GM21515 (cell line): ENCODE data around the gene HIGD2B.
"Not testable (repeated sequence)": the region's sequence is repeated elsewhere in the genome, so short reads cannot be mapped to it uniquely, and the experiment has no call there.

Experiments used
- ATAC-seq: cut with Tn5 transposase; IDR thresholded peaks from one replicate; pipeline ENCODE4 v1.9.1; 2021; ENCODE audit not compliant: unreplicated experiment

Gene HIGD2B

GRCh38 chr15:72680931-72681330 lies 5.1 kb downstream of the HIGD2B start:
- ATAC-seq: no peak

- no peak for ATAC-seq
Measured at GRCh38 chr15:72676838-72677237, 9.1 kb downstream of the HIGD2B start.

DNA sequence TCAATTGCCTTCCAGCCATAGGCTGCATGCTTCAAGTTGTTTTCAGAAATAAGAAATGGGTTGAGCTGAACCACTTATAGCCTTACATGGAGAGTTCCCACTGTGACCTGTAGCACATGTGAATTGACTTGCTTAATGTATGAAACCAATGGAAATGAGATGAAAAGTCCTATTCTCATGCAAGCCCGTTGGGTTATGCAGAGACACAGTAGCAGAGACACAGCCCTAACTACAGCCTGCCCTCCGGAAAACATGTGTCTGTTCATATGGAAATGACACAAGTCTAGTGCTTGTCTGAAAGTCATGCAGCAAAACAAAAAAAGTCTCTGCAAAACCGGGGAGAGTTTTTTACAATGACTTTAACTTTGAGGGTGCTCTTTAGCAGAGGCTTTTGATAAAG lies 14.5 kb downstream of the HIGD2B start:
- no peak for ATAC-seq

- peak; percentile 85 for ATAC-seq
Measured at GRCh38 chr15:72670656-72671352, 15.2 kb downstream of the HIGD2B start.

GRCh38 chr15:72669803-72670202 lies 16.2 kb downstream of the HIGD2B start:
- not testable (repeated sequence) for ATAC-seq

GRCh38 chr15:72665706-72666105 lies 20.3 kb downstream of the HIGD2B start:
- ATAC-seq: not testable (repeated sequence)

DNA sequence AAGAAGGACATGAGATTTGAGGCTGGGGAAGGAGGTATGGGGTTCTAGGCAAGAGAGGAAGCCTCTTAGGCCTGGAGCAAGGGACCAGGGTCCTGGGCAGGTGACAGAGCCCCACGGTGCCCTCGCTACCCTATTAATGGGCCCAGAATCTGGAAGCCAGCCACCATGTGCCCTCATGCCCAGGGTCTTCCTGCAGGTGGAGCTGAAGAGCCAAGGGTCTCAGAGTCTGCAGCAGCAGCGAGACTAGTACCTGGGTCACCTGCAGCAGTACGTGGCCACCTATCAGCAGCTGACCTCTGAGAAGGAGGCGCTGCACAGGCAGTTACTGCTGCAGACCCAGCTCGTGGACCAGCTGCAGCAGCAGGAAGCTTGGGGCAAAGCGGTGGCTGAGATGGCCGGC lies 22.1 kb downstream of the HIGD2B start:
- ATAC-seq: not testable (repeated sequence)

DNA sequence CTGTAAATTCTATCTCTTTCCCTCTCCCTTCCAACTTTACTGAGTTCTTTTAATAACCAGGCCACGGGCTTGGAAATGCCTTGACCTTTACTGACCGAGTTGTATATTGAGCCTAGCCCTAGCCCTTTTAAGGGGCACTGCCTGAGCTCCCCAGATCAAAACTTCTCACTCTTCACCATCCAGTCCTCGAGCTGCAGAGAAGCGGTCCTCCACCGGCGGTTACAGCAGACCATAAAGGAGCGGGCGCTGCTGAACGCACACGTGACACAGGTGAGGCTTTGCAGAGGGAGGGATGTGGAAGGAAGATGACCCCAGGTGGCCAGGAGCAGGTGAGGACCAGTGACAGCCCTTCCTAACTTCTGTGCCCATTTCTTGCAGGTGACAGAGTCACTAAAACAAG lies 24.9 kb downstream of the HIGD2B start:
- ATAC-seq: not testable (repeated sequence)

DNA sequence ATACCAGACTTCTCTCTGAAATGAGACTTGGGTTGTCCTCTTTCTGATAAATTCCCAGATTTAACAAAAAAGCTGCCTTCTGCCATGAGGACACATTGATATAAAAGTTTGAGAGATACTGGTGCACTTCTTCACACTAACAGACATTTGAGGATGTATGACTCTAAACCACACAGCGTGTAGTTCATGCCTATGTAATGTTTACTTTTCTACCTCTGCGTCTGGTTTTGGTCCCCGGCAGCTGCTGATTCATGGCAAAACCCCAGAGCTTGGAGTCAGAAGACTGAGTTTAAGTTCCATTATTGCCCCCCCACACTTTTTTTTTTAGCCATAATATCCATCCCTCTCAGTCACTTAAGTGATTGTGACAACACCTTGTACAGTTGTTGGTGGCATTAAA lies 30.0 kb downstream of the HIGD2B start:
- ATAC-seq: not testable (repeated sequence)

DNA sequence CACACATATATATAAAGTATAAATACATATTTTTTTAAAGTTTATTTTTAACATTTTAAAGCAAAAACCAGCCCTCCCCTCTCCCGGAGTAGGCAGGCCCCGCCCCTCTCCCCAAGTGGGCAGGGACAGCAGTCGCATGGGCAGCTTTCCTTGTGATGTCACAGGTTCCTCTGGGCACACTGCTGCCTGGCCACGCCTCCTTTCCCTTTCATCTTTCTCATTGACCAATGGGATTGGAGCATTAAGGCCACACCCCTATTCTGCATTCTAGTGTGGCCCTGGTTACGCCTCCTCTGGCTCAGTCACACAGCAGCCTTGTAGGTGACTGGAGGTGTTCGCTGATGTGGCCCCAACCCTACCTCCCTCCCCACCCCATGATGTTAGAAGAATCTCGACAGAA lies 31.6 kb downstream of the HIGD2B start, which contains the start of gene GOLGA6B:
GOLGA6B (plus strand) TSS at position 301 of the 400 bp plus-strand sequence; CDS start at position 342, 41 bp downstream.
- ATAC-seq: not testable (repeated sequence)

DNA sequence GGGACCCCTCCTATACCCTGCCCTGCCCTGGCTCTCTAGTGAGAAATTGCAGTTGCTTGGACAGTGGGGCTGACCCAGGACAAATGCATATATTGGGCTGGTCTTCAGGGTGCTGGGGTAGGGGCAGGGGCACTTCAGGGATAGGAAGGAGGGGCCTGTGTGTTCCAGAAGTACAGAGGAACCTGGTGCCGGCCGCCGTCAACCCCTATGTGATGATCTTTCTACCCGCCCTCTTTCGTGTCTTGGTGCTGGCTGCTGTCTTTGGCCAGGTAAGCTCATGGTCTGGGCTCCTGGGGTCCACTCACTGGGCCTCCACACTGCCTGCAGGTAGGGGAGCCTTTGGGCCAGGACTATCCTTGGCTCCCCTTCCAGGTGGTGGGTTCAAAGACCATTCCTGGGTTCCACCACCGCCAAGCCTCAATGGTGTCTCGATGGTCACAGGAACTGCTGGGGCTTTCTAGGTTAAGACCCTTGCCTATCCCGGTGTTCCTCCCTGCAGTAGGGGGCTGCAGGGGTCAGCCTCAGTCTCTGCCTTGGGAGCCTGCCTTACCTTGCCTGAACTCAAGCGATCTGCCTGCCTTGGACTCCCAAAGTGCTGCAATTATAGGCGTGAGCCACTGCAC lies 37.2 kb downstream of the HIGD2B start:
- not testable (repeated sequence) for ATAC-seq

DNA sequence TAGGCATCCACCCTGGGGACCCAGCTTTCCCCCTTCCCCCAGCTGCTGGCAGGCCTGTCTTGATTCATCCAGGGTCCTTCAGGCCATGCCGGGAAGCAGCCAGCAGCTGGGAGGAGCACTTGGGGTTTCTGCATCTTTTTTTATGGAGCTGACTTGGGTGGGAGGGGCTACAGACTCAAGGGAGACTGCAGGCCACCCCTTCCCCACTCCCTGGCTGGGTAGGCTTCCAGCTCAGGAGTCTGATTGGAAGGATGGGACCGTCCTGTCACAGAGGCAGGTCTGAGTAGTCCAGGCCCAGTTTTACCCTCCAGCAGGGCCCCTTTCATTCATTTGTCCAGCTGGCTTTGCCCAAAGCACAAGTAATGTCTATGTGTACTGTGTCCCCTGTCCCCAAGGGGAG lies 43.7 kb downstream of the HIGD2B start:
- ATAC-seq: not testable (repeated sequence)

- ATAC-seq: not testable (repeated sequence)
Measured at GRCh38 chr15:72639759-72640483, 46.1 kb downstream of the HIGD2B start.

- peak; percentile 63 for ATAC-seq
Measured at GRCh38 chr15:72636519-72637282, 49.3 kb downstream of the HIGD2B start.

DNA sequence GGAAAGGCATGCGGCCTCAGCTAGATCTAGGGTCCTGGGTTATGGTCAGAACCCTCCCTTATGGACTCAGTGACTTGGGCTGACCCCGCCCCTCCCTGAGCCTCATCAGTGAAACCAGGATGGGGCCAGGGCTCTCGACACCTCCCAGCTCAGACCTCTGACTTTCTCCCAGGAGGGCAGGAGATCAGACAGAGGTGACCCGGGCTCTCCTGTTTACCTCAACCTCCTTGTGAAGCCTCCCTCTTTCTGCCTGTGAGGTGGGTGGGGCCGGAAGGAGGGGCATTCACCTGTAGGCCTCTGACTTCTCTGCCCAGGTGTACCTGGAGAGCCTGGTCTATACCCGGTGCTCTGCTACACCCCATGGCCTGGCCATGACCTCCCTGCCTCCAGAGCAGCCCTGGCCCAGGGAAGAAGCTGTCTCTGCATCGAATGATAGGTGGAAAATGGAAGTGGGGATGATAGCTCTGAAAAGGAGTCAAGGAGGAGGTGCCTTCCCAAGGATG lies 56.9 kb downstream of the HIGD2B start:
- ATAC-seq: not testable (repeated sequence)

DNA sequence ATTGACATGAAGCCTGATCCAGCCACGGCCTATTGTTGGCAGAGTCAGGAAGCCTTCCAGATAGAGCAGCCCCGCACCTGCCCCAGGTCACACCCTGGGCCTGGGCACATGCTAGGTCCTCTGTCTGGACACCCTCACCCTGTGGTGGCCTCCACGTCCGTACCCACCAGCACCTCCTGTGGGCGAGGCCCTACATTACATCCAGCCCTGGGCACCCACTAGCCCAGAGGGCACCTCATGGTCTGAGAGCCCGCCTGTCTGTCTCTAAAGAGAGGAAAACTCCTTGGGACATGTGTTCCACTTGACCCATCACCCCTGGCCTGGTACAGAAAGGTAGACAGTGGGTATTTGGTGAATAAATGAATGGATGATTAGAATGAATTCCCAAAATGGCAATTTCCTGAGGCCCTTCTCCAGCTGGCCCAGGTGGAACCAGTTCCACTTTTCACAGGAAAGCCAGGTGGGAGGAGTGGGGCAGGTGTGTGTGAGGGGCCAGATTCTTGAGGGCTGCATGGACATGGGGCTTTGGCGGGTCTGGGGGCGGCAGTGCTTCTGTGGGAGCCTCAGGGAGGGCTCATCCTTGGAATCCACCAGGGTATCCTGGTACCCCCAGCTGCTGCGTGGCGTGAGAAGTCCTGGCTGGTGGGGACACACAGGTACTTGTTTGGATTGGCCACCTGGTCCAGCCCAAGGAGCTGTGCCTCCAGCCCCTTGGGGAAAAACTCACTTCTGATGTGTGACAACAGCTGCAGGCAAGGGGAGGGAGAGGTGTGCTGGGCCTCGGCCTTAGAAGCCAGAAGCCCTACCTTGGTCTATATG lies 57.5 kb downstream of the HIGD2B start:
- not testable (repeated sequence) for ATAC-seq

DNA sequence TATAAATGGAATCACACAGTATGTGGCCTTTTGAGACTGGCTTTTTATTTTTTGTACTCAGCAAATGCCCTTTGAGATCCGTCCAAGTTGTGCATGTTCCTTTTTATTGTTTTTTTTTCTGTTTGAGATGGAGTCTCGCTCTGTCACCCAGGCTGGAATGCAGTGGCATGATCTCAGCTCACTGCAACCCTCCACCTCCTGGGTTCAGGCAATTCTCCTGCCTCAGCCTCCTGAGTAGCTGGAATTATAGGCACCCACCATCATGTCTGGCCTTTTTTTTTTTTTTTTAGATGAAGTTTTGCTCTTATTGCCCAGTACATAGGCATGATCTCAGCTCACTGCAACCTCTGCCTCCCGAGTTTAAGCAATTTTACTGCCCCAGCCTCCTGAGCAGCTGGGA lies 59.8 kb downstream of the HIGD2B start:
- ATAC-seq: not testable (repeated sequence)
